Measurements from ENCODE around the gene MCRIP2. TPM values are rescaled to one million over a fixed set of nuclear protein-coding genes. Genes with fewer than 3 reads are reported as not detected.
A peak's percentile ranks its signal among the peaks of the same experiment; 100 is the strongest.

Gene MCRIP2
- total and polyA plus RNA-seq, 9 of the 15 experiments (the other 6 are each of a cell fraction or from before 2014, with no cell fraction given) = 0.80 to 120 (median 35.2) TPM

GRCh38 chr16:684071-684794 is 42.6 kb downstream of the MCRIP2 start, which contains the start of gene JMJD8 (continued):
- no peak for TF ChIP-seq ZNF449 (CRISPR knock-in tag; IDR thresholded peaks at IDR 0.05)
- no peak for TF ChIP-seq ZNF76 (CRISPR knock-in tag; IDR thresholded peaks at IDR 0.05; ENCODE audit: borderline replicate concordance)
- TF ChIP-seq USF2 (CRISPR knock-in tag; IDR thresholded peaks at IDR 0.05) = 0 out of 2 replicates have a peak, but pooled peaks have one; percentile 3
- TF ChIP-seq RFX1 (IDR thresholded peaks at IDR 0.05) = peak; percentile 99
- no peak for TF ChIP-seq KLF16 (IDR thresholded peaks at IDR 0.05)
- no peak for TF ChIP-seq SFPQ (IDR thresholded peaks at IDR 0.05; ENCODE audit: low read depth, low read length)
- no peak; the same call in 1 of the 2 replicates for TF ChIP-seq ZKSCAN1 (IDR thresholded peaks at IDR 0.05; ENCODE audit: low read depth, low read length)
- no peak for TF ChIP-seq IRF1 (CRISPR knock-in tag; IDR thresholded peaks at IDR 0.05; ENCODE audit: borderline replicate concordance)
- TF ChIP-seq ARID2 (IDR thresholded peaks at IDR 0.05) = no peak
- no peak for TF ChIP-seq DACH1 (IDR thresholded peaks at IDR 0.05; ENCODE audit: partially characterized antibody)
- peak; percentile 14 for TF ChIP-seq HMGN3 (IDR thresholded peaks at IDR 0.05; ENCODE audit: borderline replicate concordance, extremely low read depth, insufficient read length, low read depth, low read length)
- no peak for TF ChIP-seq ZNF518B (CRISPR knock-in tag; IDR thresholded peaks at IDR 0.05)
- no peak for TF ChIP-seq NR1H2 (CRISPR knock-in tag; IDR thresholded peaks at IDR 0.05)
- no peak for TF ChIP-seq ZNF830 (CRISPR knock-in tag; IDR thresholded peaks at IDR 0.05)
- TF ChIP-seq NUFIP1 (IDR thresholded peaks at IDR 0.05; ENCODE audit: partially characterized antibody) = no peak
- no peak for TF ChIP-seq ZNF445 (CRISPR knock-in tag; IDR thresholded peaks at IDR 0.05; ENCODE audit: low read depth)
- TF ChIP-seq ZNF277 (CRISPR knock-in tag; IDR thresholded peaks at IDR 0.05; ENCODE audit: borderline replicate concordance) = no peak
- TF ChIP-seq SMARCE1 (IDR thresholded peaks at IDR 0.05) = no peak
